ENCODE measurements around the gene KCNA2.

Gene KCNA2

DNA sequence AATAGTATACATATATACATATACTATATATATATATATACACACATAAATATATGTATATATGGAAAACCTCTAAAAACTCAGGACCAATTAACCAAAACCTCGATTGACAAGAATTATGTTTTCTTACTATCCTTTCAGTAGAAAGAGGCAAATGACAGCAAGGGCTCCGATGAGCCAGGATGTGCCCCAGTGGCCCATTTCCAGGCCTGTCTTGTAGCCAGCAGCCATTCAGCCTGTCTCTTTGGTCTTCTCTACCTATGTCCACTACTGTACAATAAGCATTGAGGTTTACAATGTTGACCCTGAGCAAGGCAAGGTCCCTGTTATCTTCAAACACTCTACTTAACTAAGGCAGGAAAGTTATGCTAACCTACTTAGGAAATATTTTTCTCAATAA is 9.8 kb downstream of the KCNA2 start:
- Mint-ChIP-seq H3K4me1 (no peaks in the 10 kb centered on the region), H3K9me3 (no peaks in the 10 kb centered on the region), H3K4me3 (no peak overlapping the region), H3K27me3 (ENCODE audit: low read depth) (peaks cover 54% of the 10 kb centered on the region), H3K27ac (no peak overlapping the region), H3K36me3 (ENCODE audit: low read depth) (no peaks in the 10 kb centered on the region)
- no peak for TF ChIP-seq CTCF (IDR thresholded peaks at IDR 0.05; ENCODE audit: unreplicated experiment in 3 of 3)

GRCh38 chr1:110595353-110595710 is 10.8 kb downstream of the KCNA2 start:
- H3K27me3 Mint-ChIP-seq (ENCODE audit: low read depth): peaks cover 52% of the 10 kb centered on the region
- no peaks in the 10 kb centered on the region for H3K36me3 Mint-ChIP-seq (ENCODE audit: low read depth)
- H3K27ac Mint-ChIP-seq: no peak overlapping the region
- no peak for TF ChIP-seq CTCF (IDR thresholded peaks at IDR 0.05; ENCODE audit: unreplicated experiment in 3 of 3)
- no peak overlapping the region for H3K4me3 Mint-ChIP-seq
- no peaks in the 10 kb centered on the region for H3K4me1 Mint-ChIP-seq
- no peaks in the 10 kb centered on the region for H3K9me3 Mint-ChIP-seq

DNA sequence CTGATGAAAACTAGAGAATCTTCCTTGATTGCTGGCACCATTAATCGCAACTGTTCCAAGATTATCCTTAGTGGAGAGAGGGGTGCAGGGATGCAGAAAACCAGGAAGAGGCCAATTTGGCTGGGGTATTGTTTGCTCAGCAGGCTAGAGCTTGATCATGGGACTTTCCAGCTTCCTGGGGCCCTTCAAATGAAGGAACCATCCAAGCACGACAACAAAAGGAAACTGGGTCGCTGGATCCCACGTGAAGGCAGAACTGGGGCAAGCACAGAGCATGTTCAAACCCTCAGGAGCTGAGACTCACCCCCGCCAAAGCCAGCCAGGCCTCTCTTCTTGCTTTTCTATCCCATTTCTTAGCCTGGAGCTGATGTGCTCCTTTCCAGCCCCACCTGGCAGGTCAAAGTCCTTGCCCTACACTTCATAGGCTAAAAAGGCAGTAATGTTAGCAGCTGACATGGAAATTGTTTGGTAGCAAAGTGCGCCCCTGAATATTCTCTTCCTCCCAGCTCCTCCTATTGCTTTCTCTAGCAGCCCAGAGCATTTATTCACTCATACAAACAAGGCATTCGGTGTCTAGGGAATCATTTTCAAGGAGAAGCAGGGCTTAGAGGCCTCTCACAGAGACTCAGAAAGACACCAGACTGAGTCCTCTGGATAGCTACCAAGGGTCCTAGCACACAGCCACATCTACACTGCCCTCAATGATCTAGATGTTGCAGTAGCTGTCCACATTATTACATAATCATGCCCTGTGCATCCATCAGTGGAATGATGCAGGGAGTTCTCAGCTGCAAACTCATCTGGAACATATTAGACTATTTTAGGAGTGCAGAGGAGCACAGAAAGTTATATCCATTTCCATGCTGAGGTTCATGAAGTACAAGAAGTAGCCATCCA is 11.5 kb downstream of the KCNA2 start:
- Mint-ChIP-seq H3K4me1 (no peaks in the 10 kb centered on the region), H3K4me3 (no peak overlapping the region), H3K9me3 (no peaks in the 10 kb centered on the region), H3K27me3 (ENCODE audit: low read depth) (peaks cover 46% of the 10 kb centered on the region), H3K36me3 (ENCODE audit: low read depth) (no peaks in the 10 kb centered on the region), H3K27ac (no peak overlapping the region)
- TF ChIP-seq CTCF (IDR thresholded peaks at IDR 0.05; ENCODE audit: unreplicated experiment in 3 of 3): no peak

GRCh38 chr1:110593902-110594301 is 12.3 kb downstream of the KCNA2 start:
- Mint-ChIP-seq H3K4me3 (no peak overlapping the region), H3K9me3 (no peaks in the 10 kb centered on the region), H3K27me3 (ENCODE audit: low read depth) (peaks cover 44% of the 10 kb centered on the region), H3K4me1 (no peaks in the 10 kb centered on the region), H3K36me3 (ENCODE audit: low read depth) (no peaks in the 10 kb centered on the region), H3K27ac (no peak overlapping the region)
- no peak for TF ChIP-seq CTCF (IDR thresholded peaks at IDR 0.05; ENCODE audit: unreplicated experiment in 3 of 3)

- H3K4me1 Mint-ChIP-seq: no peaks in the 10 kb centered on the region
- no peaks in the 10 kb centered on the region for H3K9me3 Mint-ChIP-seq
- H3K27ac Mint-ChIP-seq: no peak overlapping the region
- peaks cover 55% of the 10 kb centered on the region for H3K27me3 Mint-ChIP-seq (ENCODE audit: low read depth)
- H3K4me3 Mint-ChIP-seq: no peak overlapping the region
- H3K36me3 Mint-ChIP-seq (ENCODE audit: low read depth): no peaks in the 10 kb centered on the region
- no peak for TF ChIP-seq CTCF (IDR thresholded peaks at IDR 0.05; ENCODE audit: unreplicated experiment in 3 of 3)
Observed at GRCh38 chr1:110591956-110592355, 14.2 kb downstream of the KCNA2 start.

GRCh38 chr1:110588991-110589390 is 17.2 kb downstream of the KCNA2 start:
- H3K36me3 Mint-ChIP-seq (ENCODE audit: low read depth): no peaks in the 10 kb centered on the region
- no peak overlapping the region for H3K4me3 Mint-ChIP-seq
- H3K4me1 Mint-ChIP-seq: no peaks in the 10 kb centered on the region
- no peak for TF ChIP-seq CTCF (IDR thresholded peaks at IDR 0.05; ENCODE audit: unreplicated experiment in 3 of 3)
- no peaks in the 10 kb centered on the region for H3K9me3 Mint-ChIP-seq
- H3K27me3 Mint-ChIP-seq (ENCODE audit: low read depth): peaks cover 42% of the 10 kb centered on the region
- H3K27ac Mint-ChIP-seq: no peak overlapping the region
